Measurements from ENCODE around the gene LRP1B. TPM values are rescaled to one million over a fixed set of nuclear protein-coding genes. Genes with fewer than 3 reads are reported as not detected.

The LRP1B gene
- total and polyA plus RNA-seq, 5 donors from 2014 or later: not detected

GRCh38 chr2:141316606-141317005, 814.2 kb downstream of the LRP1B start:
- Histone ChIP-seq H3K36me3 (ENCODE audit: control insufficient read depth, insufficient read depth, low read length) (no peaks in the 10 kb centered on the region), H3K4me1 (ENCODE audit: control insufficient read depth, insufficient read depth, low read length, poor library complexity, severe bottlenecking) (no peaks in the 10 kb centered on the region), H3K9me3 (ENCODE audit: control insufficient read depth in 2 of 2, low read length in 2 of 2) (no peaks in the 10 kb centered on the region), H3K4me3 (ENCODE audit: low read depth, low read length) (no peak overlapping the region), H3K27me3 (ENCODE audit: control insufficient read depth, insufficient read depth, low read length) (no peaks in the 10 kb centered on the region), H3K27ac (ENCODE audit: insufficient read depth, low read length, poor library complexity, severe bottlenecking) (no peak overlapping the region)
- Mint-ChIP-seq H3K9me3 (peaks cover 0 to 6% (median 1%) of the 10 kb centered on the region in 7 donors), H3K27ac (no peak overlapping the region), H3K4me1 (no peaks in the 10 kb centered on the region), H3K4me3 (no peak overlapping the region), H3K27me3 (no peaks in the 10 kb centered on the region), H3K36me3 (no peaks in the 10 kb centered on the region)
- ATAC-seq (ENCODE audit: low read depth in 2 of 2) (no peak), DNase-seq (no peak)

- Mint-ChIP-seq H3K4me3 (no peak overlapping the region), H3K27me3 (no peaks in the 10 kb centered on the region), H3K4me1 (no peaks in the 10 kb centered on the region), H3K9me3 (peaks cover 0 to 6% (median 1%) of the 10 kb centered on the region in 7 donors), H3K27ac (no peak overlapping the region), H3K36me3 (no peaks in the 10 kb centered on the region)
- DNase-seq (no peak), ATAC-seq (ENCODE audit: low read depth in 2 of 2) (no peak)
- Histone ChIP-seq H3K27me3 (ENCODE audit: control insufficient read depth, insufficient read depth, low read length) (no peaks in the 10 kb centered on the region), H3K27ac (ENCODE audit: insufficient read depth, low read length, poor library complexity, severe bottlenecking) (no peak overlapping the region), H3K9me3 (ENCODE audit: control insufficient read depth in 2 of 2, low read length in 2 of 2) (no peaks in the 10 kb centered on the region), H3K4me1 (ENCODE audit: control insufficient read depth, insufficient read depth, low read length, poor library complexity, severe bottlenecking) (no peaks in the 10 kb centered on the region), H3K36me3 (ENCODE audit: control insufficient read depth, insufficient read depth, low read length) (no peaks in the 10 kb centered on the region), H3K4me3 (ENCODE audit: low read depth, low read length) (no peak overlapping the region)
These were observed 814.7 kb downstream of the LRP1B start for GRCh38 chr2:141316103-141316502.

DNA sequence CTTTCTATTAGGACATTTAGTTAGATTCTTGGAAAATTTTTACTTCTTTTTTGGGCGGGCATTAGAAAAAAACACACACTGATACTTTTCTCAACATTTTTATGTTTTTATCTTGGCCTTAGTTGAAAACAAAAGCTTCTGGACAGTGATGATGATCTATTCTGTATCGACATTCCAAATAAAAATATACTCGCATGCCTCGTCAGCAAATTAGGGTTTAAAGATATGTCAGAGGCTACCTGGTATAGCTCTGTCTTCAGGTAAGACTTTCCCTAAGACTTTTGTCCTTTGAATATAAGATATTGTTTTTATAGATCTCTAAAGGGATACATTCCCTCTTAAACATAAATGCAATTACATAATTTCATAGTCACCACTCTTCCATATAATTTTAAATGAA, 816.8 kb downstream of the LRP1B start:
- no peak overlapping the region for H3K4me3 Mint-ChIP-seq
- DNase-seq: no peak
- Histone ChIP-seq H3K4me3 (ENCODE audit: low read depth, low read length) (no peak overlapping the region), H3K36me3 (ENCODE audit: control insufficient read depth, insufficient read depth, low read length) (no peaks in the 10 kb centered on the region), H3K27me3 (ENCODE audit: control insufficient read depth, insufficient read depth, low read length) (no peaks in the 10 kb centered on the region), H3K9me3 (ENCODE audit: control insufficient read depth in 2 of 2, low read length in 2 of 2) (no peaks in the 10 kb centered on the region), H3K4me1 (ENCODE audit: control insufficient read depth, insufficient read depth, low read length, poor library complexity, severe bottlenecking) (no peaks in the 10 kb centered on the region), H3K27ac (ENCODE audit: insufficient read depth, low read length, poor library complexity, severe bottlenecking) (no peak overlapping the region)
- no peaks in the 10 kb centered on the region for H3K4me1 Mint-ChIP-seq
- H3K36me3 Mint-ChIP-seq: no peaks in the 10 kb centered on the region
- no peaks in the 10 kb centered on the region for H3K27me3 Mint-ChIP-seq
- H3K27ac Mint-ChIP-seq: no peak overlapping the region
- no peak for ATAC-seq (ENCODE audit: low read depth in 2 of 2)
- peaks cover 3 to 9% (median 5%) of the 10 kb centered on the region in 7 donors for H3K9me3 Mint-ChIP-seq

GRCh38 chr2:141311430-141311829, 819.4 kb downstream of the LRP1B start:
- no peak for DNase-seq
- no peaks in the 10 kb centered on the region for H3K4me1 ChIP-seq (ENCODE audit: control insufficient read depth, insufficient read depth, low read length, poor library complexity, severe bottlenecking)
- Mint-ChIP-seq H3K36me3 (no peaks in the 10 kb centered on the region), H3K4me3 (no peak overlapping the region), H3K27ac (no peak overlapping the region), H3K27me3 (no peaks in the 10 kb centered on the region), H3K9me3 (peaks cover 3 to 17% (median 6%) of the 10 kb centered on the region in 7 donors), H3K4me1 (no peaks in the 10 kb centered on the region)
- ATAC-seq (ENCODE audit: low read depth in 2 of 2): no peak
- no peaks in the 10 kb centered on the region for H3K36me3 ChIP-seq (ENCODE audit: control insufficient read depth, insufficient read depth, low read length)
- peaks cover 2 to 5% of the 10 kb centered on the region in 2 experiments for H3K9me3 ChIP-seq (ENCODE audit: control insufficient read depth in 2 of 2, low read length in 2 of 2)
- H3K27ac ChIP-seq (ENCODE audit: insufficient read depth, low read length, poor library complexity, severe bottlenecking): no peak overlapping the region
- H3K27me3 ChIP-seq (ENCODE audit: control insufficient read depth, insufficient read depth, low read length): no peaks in the 10 kb centered on the region
- H3K4me3 ChIP-seq (ENCODE audit: low read depth, low read length): no peak overlapping the region

DNA sequence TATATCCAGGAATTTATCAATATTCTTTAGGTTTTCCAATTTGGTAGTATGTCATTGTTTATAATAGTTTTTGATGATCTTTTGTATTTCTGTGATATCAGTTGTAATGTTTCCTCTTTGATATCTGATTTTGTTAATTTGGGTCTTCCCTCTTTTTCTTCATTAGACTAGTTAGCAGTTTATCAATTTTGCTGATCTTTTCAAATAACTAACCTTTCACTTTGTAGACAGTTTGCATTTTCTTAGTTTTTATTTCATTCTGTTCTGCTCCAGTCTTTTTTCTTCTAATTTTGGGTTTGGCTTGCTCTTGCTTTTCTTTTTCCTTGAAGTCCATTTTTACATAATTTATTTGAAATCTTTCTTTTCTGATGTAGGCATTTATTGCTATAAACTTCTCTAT, 824.4 kb downstream of the LRP1B start:
- DNase-seq: no peak
- Mint-ChIP-seq H3K4me3 (no peak overlapping the region), H3K4me1 (no peaks in the 10 kb centered on the region), H3K27ac (no peak overlapping the region), H3K36me3 (no peaks in the 10 kb centered on the region), H3K27me3 (no peaks in the 10 kb centered on the region), H3K9me3 (peaks cover 0 to 37% (median 9%) of the 10 kb centered on the region in 7 donors)
- H3K9me3 ChIP-seq (ENCODE audit: control insufficient read depth in 2 of 2, low read length in 2 of 2): peaks cover 2 to 5% of the 10 kb centered on the region in 2 experiments
- H3K27ac ChIP-seq (ENCODE audit: insufficient read depth, low read length, poor library complexity, severe bottlenecking): no peak overlapping the region
- no peaks in the 10 kb centered on the region for H3K27me3 ChIP-seq (ENCODE audit: control insufficient read depth, insufficient read depth, low read length)
- H3K4me1 ChIP-seq (ENCODE audit: control insufficient read depth, insufficient read depth, low read length, poor library complexity, severe bottlenecking): no peaks in the 10 kb centered on the region
- H3K36me3 ChIP-seq (ENCODE audit: control insufficient read depth, insufficient read depth, low read length): no peaks in the 10 kb centered on the region
- no peak overlapping the region for H3K4me3 ChIP-seq (ENCODE audit: low read depth, low read length)
- no peak for ATAC-seq (ENCODE audit: low read depth in 2 of 2)

- Mint-ChIP-seq H3K4me1 (no peaks in the 10 kb centered on the region), H3K27me3 (no peaks in the 10 kb centered on the region), H3K4me3 (no peak overlapping the region), H3K27ac (no peak overlapping the region), H3K9me3 (peaks cover 0 to 30% (median 6%) of the 10 kb centered on the region in 7 donors), H3K36me3 (no peaks in the 10 kb centered on the region)
- H3K4me1 ChIP-seq (ENCODE audit: control insufficient read depth, insufficient read depth, low read length, poor library complexity, severe bottlenecking): no peaks in the 10 kb centered on the region
- no peak for ATAC-seq (ENCODE audit: low read depth in 2 of 2)
- H3K27ac ChIP-seq (ENCODE audit: insufficient read depth, low read length, poor library complexity, severe bottlenecking): no peak overlapping the region
- peaks cover 4 to 7% of the 10 kb centered on the region in 2 experiments for H3K9me3 ChIP-seq (ENCODE audit: control insufficient read depth in 2 of 2, low read length in 2 of 2)
- no peaks in the 10 kb centered on the region for H3K36me3 ChIP-seq (ENCODE audit: control insufficient read depth, insufficient read depth, low read length)
- no peak for DNase-seq
- H3K4me3 ChIP-seq (ENCODE audit: low read depth, low read length): no peak overlapping the region
- H3K27me3 ChIP-seq (ENCODE audit: control insufficient read depth, insufficient read depth, low read length): no peaks in the 10 kb centered on the region
These were observed 829.3 kb downstream of the LRP1B start for GRCh38 chr2:141301551-141301950.

GRCh38 chr2:141280037-141280436, 850.8 kb downstream of the LRP1B start:
- DNase-seq: no peak
- H3K36me3 ChIP-seq (ENCODE audit: control insufficient read depth, insufficient read depth, low read length): no peaks in the 10 kb centered on the region
- no peak overlapping the region for H3K27ac ChIP-seq (ENCODE audit: insufficient read depth, low read length, poor library complexity, severe bottlenecking)
- no peak for ATAC-seq (ENCODE audit: low read depth in 2 of 2)
- H3K36me3 Mint-ChIP-seq: no peaks in the 10 kb centered on the region
- H3K4me1 ChIP-seq (ENCODE audit: control insufficient read depth, insufficient read depth, low read length, poor library complexity, severe bottlenecking): no peaks in the 10 kb centered on the region
- H3K27me3 ChIP-seq (ENCODE audit: control insufficient read depth, insufficient read depth, low read length): no peaks in the 10 kb centered on the region
- no peak overlapping the region for H3K4me3 Mint-ChIP-seq
- H3K4me1 Mint-ChIP-seq: no peaks in the 10 kb centered on the region
- H3K27me3 Mint-ChIP-seq: no peaks in the 10 kb centered on the region
- H3K9me3 ChIP-seq (ENCODE audit: control insufficient read depth in 2 of 2, low read length in 2 of 2): peaks cover 0 to 1% of the 10 kb centered on the region in 2 experiments
- H3K4me3 ChIP-seq (ENCODE audit: low read depth, low read length): no peak overlapping the region
- peaks cover 0 to 19% (median 5%) of the 10 kb centered on the region in 7 donors for H3K9me3 Mint-ChIP-seq
- no peak overlapping the region for H3K27ac Mint-ChIP-seq

GRCh38 chr2:141271346-141271745, 859.5 kb downstream of the LRP1B start:
- no peaks in the 10 kb centered on the region for H3K27me3 Mint-ChIP-seq
- H3K36me3 Mint-ChIP-seq: no peaks in the 10 kb centered on the region
- ATAC-seq (ENCODE audit: low read depth in 2 of 2): no peak
- H3K9me3 Mint-ChIP-seq: peaks cover 0 to 26% (median 8%) of the 10 kb centered on the region in 7 donors
- Histone ChIP-seq H3K4me3 (ENCODE audit: low read depth, low read length) (no peak overlapping the region), H3K27me3 (ENCODE audit: control insufficient read depth, insufficient read depth, low read length) (no peaks in the 10 kb centered on the region), H3K27ac (ENCODE audit: insufficient read depth, low read length, poor library complexity, severe bottlenecking) (no peak overlapping the region), H3K4me1 (ENCODE audit: control insufficient read depth, insufficient read depth, low read length, poor library complexity, severe bottlenecking) (no peaks in the 10 kb centered on the region), H3K36me3 (ENCODE audit: control insufficient read depth, insufficient read depth, low read length) (no peaks in the 10 kb centered on the region), H3K9me3 (ENCODE audit: control insufficient read depth in 2 of 2, low read length in 2 of 2) (peaks cover 0 to 12% of the 10 kb centered on the region in 2 experiments)
- no peaks in the 10 kb centered on the region for H3K4me1 Mint-ChIP-seq
- no peak for DNase-seq
- no peak overlapping the region for H3K27ac Mint-ChIP-seq
- H3K4me3 Mint-ChIP-seq: no peak overlapping the region

Measured in CD4-positive, CD25-positive, alpha-beta regulatory T cell (primary cell).